OCI-LY7 (cell line): Measurements from ENCODE around the gene TBL1XR1. TPM values are rescaled to one million over a fixed set of nuclear protein-coding genes. Genes with fewer than 3 reads are reported as not detected.

ENCODE experiments used
- BruUV-seq: library from RNA; stranded (reverse); fragments of 400-500 nt; replicated peaks from 2 replicates; lab custom pipeline; 2021; lab: Mats Ljungman, UMichigan
- CTCF ChIA-PET: fragments of 300-600 bp; sonication (Branson Sonifier 250); formaldehyde crosslinking; loops from one replicate; lab custom pipeline; 2022; ENCODE audit warnings: antibody characterized with exemption; ENCODE audit not compliant: unreplicated experiment; lab: Charles Lee
- POLR2A ChIA-PET: fragments of 300-600 bp; sonication (Branson Sonifier 250); formaldehyde crosslinking; loops from one replicate; lab custom pipeline; 2022; ENCODE audit warnings: antibody characterized with exemption; lab: Charles Lee
- DNase-seq: peaks from one replicate; pipeline ENCODE4 v3.0.0-alpha.2; 2015; ENCODE audit warnings: low spot score
- H2AFZ ChIP-seq: fragments of 200-600 bp; sonication (generic), shearing (Covaris generic); 2 replicates; pipeline ENCODE4 v1.6.1; 2014; ENCODE audit warnings: mild to moderate bottlenecking, antibody characterized with exemption, low read length, moderate library complexity
- H3K27ac ChIP-seq: fragments of 200-600 bp; sonication (generic); 2 replicates; pipeline ENCODE4 v1.5.1; 2014; ENCODE audit warnings: mixed run types, low read depth, mild to moderate bottlenecking, moderate library complexity, low read length, inconsistent platforms; ENCODE audit not compliant: poor library complexity, severe bottlenecking
- H3K36me3 ChIP-seq: fragments of 200-600 bp; sonication (generic); 2 replicates; pipeline ENCODE4 v1.6.1; 2014; ENCODE audit warnings: mild to moderate bottlenecking, antibody characterized with exemption, low read length, moderate library complexity, mixed read lengths; ENCODE audit not compliant: insufficient read depth
- H3K4me1 ChIP-seq: fragments of 200-600 bp; sonication (generic); 2 replicates; pipeline ENCODE4 v1.5.1; 2014; ENCODE audit warnings: mild to moderate bottlenecking, low read length; ENCODE audit not compliant: insufficient read depth, poor library complexity, severe bottlenecking
- H3K4me2 ChIP-seq: fragments of 200-600 bp; sonication (generic); 2 replicates; pipeline ENCODE4 v1.6.1; 2014; ENCODE audit warnings: mild to moderate bottlenecking, low read length
- H3K4me3 ChIP-seq: fragments of 200-600 bp; sonication (generic); 2 replicates; pipeline ENCODE4 v1.5.1; 2014; ENCODE audit warnings: mild to moderate bottlenecking, low read depth, low read length; ENCODE audit not compliant: poor library complexity, severe bottlenecking
- H3K79me2 ChIP-seq: fragments of 200-600 bp; sonication (generic); 2 replicates; pipeline ENCODE4 v1.6.1; 2016; ENCODE audit warnings: low read depth, mild to moderate bottlenecking, low read length, moderate library complexity, mixed read lengths; ENCODE audit not compliant: insufficient read depth
- H3K9me2 ChIP-seq: fragments of 200-600 bp; sonication (generic); 2 replicates; pipeline ENCODE4 v1.6.1; 2016; ENCODE audit warnings: mild to moderate bottlenecking, low read length, mixed read lengths; ENCODE audit not compliant: insufficient read depth
- H3K9me3 ChIP-seq: fragments of 200-600 bp; sonication (generic); 2 replicates; pipeline ENCODE4 v1.6.1; 2014; ENCODE audit warnings: mild to moderate bottlenecking, mixed run types, low read length, mixed read lengths
- H4K20me1 ChIP-seq: fragments of 200-600 bp; sonication (generic); 2 replicates; pipeline ENCODE4 v1.6.1; 2014; ENCODE audit warnings: mild to moderate bottlenecking, antibody characterized with exemption, low read length, moderate library complexity, mixed read lengths; ENCODE audit not compliant: insufficient read depth
- EZH2phosphoT487 ChIP-seq: fragments of 200-600 bp; sonication (generic); IDR thresholded peaks from 2 replicates; pipeline ENCODE4 v1.6.1; 2018; ENCODE audit warnings: low read depth, borderline replicate concordance, mild to moderate bottlenecking, mixed run types, antibody characterized with exemption, low read length, moderate library complexity, mixed read lengths
- intact Hi-C: fragments of 100-400 bp; cut with micrococcal nuclease; formaldehyde crosslinking; loops from one replicate; pipeline ENCODE4 v1.10.0; 2022; ENCODE audit not compliant: unreplicated experiment
- total RNA-seq, 2 experiments: library from RNA; depleted of rRNA in 1 of 2; stranded (reverse); fragments of >200 nt in 1 of 2; shearing (Covaris generic) in 1 of 2; gene quantifications; 2 replicates each; pipeline ENCODE4 v1.2.3, GENCODE V29; 2014 to 2022
- TF ChIP-seq, protein P1 (sequence below): fragments of 200-600 bp; sonication (generic); conservative IDR thresholded peaks from 2 replicates; pipeline ENCODE4 v1.5.1; 2014; ENCODE audit warnings: mild to moderate bottlenecking, antibody characterized with exemption, low read length, moderate library complexity, mixed read lengths

TBL1XR1 gene
- total RNA-seq, 2 experiments from 2014 or later, result 103 to 158 TPM

GRCh38 chr3:176995946-176996345 lies 201.3 kb downstream of the TBL1XR1 start:
- Histone ChIP-seq H3K4me3 (no peak overlapping the region), H3K4me2 (no peak overlapping the region), H2AFZ (no peak overlapping the region), H3K9me2 (no peaks in the 10 kb centered on the region), H3K9me3 (no peaks in the 10 kb centered on the region), H4K20me1 (no peaks in the 10 kb centered on the region), H3K27ac (no peak overlapping the region), H3K36me3 (no peaks in the 10 kb centered on the region), H3K4me1 (no peaks in the 10 kb centered on the region), H3K79me2 (no peaks in the 10 kb centered on the region)
- intact Hi-C loops, result no loop called here
- DNase-seq, result no peak
- POLR2A ChIA-PET, result no interaction called here
- no peak for TF ChIP-seq EZH2phosphoT487
- TF ChIP-seq, protein P1, sequence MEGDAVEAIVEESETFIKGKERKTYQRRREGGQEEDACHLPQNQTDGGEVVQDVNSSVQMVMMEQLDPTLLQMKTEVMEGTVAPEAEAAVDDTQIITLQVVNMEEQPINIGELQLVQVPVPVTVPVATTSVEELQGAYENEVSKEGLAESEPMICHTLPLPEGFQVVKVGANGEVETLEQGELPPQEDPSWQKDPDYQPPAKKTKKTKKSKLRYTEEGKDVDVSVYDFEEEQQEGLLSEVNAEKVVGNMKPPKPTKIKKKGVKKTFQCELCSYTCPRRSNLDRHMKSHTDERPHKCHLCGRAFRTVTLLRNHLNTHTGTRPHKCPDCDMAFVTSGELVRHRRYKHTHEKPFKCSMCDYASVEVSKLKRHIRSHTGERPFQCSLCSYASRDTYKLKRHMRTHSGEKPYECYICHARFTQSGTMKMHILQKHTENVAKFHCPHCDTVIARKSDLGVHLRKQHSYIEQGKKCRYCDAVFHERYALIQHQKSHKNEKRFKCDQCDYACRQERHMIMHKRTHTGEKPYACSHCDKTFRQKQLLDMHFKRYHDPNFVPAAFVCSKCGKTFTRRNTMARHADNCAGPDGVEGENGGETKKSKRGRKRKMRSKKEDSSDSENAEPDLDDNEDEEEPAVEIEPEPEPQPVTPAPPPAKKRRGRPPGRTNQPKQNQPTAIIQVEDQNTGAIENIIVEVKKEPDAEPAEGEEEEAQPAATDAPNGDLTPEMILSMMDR, result no peak
- CTCF ChIA-PET, result no interaction called here
- no TSS peak for BruUV-seq

GRCh38 chr3:176994891-176995781 lies 202.1 kb downstream of the TBL1XR1 start:
- Histone ChIP-seq H4K20me1 (no peaks in the 10 kb centered on the region), H3K9me2 (no peaks in the 10 kb centered on the region), H2AFZ (no peak overlapping the region), H3K4me2 (no peak overlapping the region), H3K79me2 (no peaks in the 10 kb centered on the region), H3K4me3 (no peak overlapping the region), H3K36me3 (no peaks in the 10 kb centered on the region), H3K9me3 (no peaks in the 10 kb centered on the region), H3K4me1 (no peaks in the 10 kb centered on the region), H3K27ac (no peak overlapping the region)
- ChIA-PET POLR2A (interaction anchor here (0.7 kb wide), 1 partner anchor 34 kb away, joined by 3 read pairs; no protein-coding TSS in a partner anchor), CTCF (no interaction called here)
- BruUV-seq, result no TSS peak
- no peak for DNase-seq
- intact Hi-C loops, result no loop called here
- TF ChIP-seq, protein P1, result no peak
- TF ChIP-seq EZH2phosphoT487, result no peak

DNA sequence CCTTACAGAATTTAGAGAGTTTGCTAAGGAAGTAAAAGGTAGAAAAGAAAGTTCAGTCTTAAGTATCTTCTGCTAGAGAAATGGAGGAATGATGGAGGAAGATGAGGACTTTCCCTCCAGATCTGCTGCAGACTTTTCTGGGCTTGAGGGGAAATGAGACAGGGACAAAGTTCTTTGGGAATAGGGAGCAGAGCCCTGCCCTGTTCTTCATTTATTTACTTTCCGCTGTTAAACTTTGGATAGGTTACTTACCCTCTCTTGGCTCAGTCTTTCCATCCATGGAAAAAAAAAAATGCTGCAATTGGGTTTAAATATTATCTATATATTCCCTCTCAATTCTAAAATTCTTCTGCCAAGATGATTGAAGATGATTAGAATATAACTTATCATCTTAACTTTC lies 202.9 kb downstream of the TBL1XR1 start:
- POLR2A ChIA-PET, result no interaction called here
- H4K20me1 ChIP-seq, result no peaks in the 10 kb centered on the region

More for the DNA sequence above, 202.9 kb downstream of the TBL1XR1 start:
- no peak for TF ChIP-seq EZH2phosphoT487
- TF ChIP-seq, protein P1, result no peak
- CTCF ChIA-PET, result no interaction called here
- intact Hi-C loops, result no loop called here
- no peak overlapping the region for H3K4me3 ChIP-seq
- no peak overlapping the region for H3K27ac ChIP-seq
- H3K9me3 ChIP-seq, result no peaks in the 10 kb centered on the region
- no peaks in the 10 kb centered on the region for H3K4me1 ChIP-seq
- H2AFZ ChIP-seq, result no peak overlapping the region
- H3K79me2 ChIP-seq, result no peaks in the 10 kb centered on the region
- no TSS peak for BruUV-seq
- DNase-seq, result no peak
- H3K4me2 ChIP-seq, result no peak overlapping the region
- no peaks in the 10 kb centered on the region for H3K36me3 ChIP-seq
- H3K9me2 ChIP-seq, result no peaks in the 10 kb centered on the region
